Measurements from ENCODE around the gene GLO1. TPM values are rescaled to one million over a fixed set of nuclear protein-coding genes. Genes with fewer than 3 reads are reported as not detected.

The GLO1 gene
- total and polyA plus RNA-seq, 9 of the 15 experiments (the other 6 are each of a cell fraction or from before 2014, with no cell fraction given), result 155 to 331 (median 203) TPM

DNA sequence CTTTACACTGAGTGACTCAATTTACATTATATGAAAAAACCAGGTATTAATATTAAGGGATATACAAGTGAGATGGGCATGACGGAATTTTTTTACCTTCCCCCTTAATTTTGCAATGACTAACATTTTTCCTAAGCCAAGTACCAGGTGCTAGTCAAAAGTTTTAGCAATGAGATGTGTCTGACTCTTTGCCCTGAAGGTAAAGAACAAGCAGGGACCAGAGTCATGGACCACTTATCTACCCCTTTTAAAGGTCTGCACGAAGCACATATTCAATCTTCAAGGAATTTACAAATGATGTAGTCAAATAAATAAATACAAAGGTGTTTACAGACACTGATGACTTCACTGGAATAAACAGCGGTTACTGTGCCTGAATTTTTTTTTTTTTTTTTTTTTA, 1.4 kb downstream of the GLO1 start:
- no peak for FAIRE-seq
- H3K79me2 ChIP-seq (ENCODE audit: control insufficient read depth, insufficient read depth, low read length), result peaks cover 59% of the 10 kb centered on the region
- no peak for ATAC-seq
- H3K27ac ChIP-seq (ENCODE audit: extremely low read depth, low read depth, low read length), result no peak overlapping the region
- peaks cover 17% of the 10 kb centered on the region for H3K9me3 ChIP-seq (replicated peaks; ENCODE audit: control insufficient read depth, insufficient read depth, low read depth, low read length)
- BruUV-seq (replicated peaks), result no TSS peak
- H3K36me3 ChIP-seq (ENCODE audit: control insufficient read depth, insufficient read depth, low read length), result peaks cover 31% of the 10 kb centered on the region
- POLR2A ChIA-PET, result interaction anchor here (2.2 kb wide), 1 partner anchor 9 kb away, joined by 15 read pairs; no protein-coding TSS in a partner anchor
- in situ Hi-C loops (cut with MboI) (no loop called here), intact Hi-C loops (cut with micrococcal nuclease) (no loop called here)
- peaks cover 14 to 16% of the 10 kb centered on the region in 2 experiments for H3K4me1 ChIP-seq (replicated peaks in 1 of 2; ENCODE audit: control insufficient read depth in 2 of 2, insufficient read depth in 2 of 2, low read length in 2 of 2)
- H4K20me1 ChIP-seq (replicated peaks; ENCODE audit: control insufficient read depth, insufficient read depth, low read length), result no peaks in the 10 kb centered on the region
- no peak overlapping the region for H2AFZ ChIP-seq (ENCODE audit: low read depth, low read length)
- DNase-seq (ENCODE audit: extremely low read depth in 1 of 4, low spot score in 3 of 4), result no peak
- peak overlapping the region; percentile 70; the same call in 1 of the 2 replicates for H3K4me3 ChIP-seq
- no peak overlapping the region for H3K9ac ChIP-seq (ENCODE audit: insufficient read depth in 1 of 2, low read depth in 2 of 2, low read length in 2 of 2)
- CTCF ChIA-PET (ENCODE audit: low intra/inter-chr PET ratio), result no interaction called here
- WGBS (ENCODE audit: insufficient coverage, low coverage, missing lambda C conversion rate), result 91% methylated on average over 3 of the region's 3 CpGs
- no peaks in the 10 kb centered on the region; a peak in 1 of 5 replicates for H3K27me3 ChIP-seq (ENCODE audit: control insufficient read depth in 2 of 2, insufficient read depth in 2 of 2, low read length in 2 of 2)
- H3K9me1 ChIP-seq (ENCODE audit: control insufficient read depth, insufficient read depth, low read length), result no peaks in the 10 kb centered on the region
- peak overlapping the region; percentile 89 for H3K4me2 ChIP-seq (ENCODE audit: insufficient read depth, low read length)
- TF ChIP-seq ESRRA (IDR thresholded peaks at IDR 0.05; ENCODE audit: borderline replicate concordance, low read depth), result no peak
- no peak for TF ChIP-seq GMEB1 (CRISPR knock-in tag; IDR thresholded peaks at IDR 0.05)
- TF ChIP-seq SRSF7 (optimal IDR thresholded peaks at IDR 0.05; ENCODE audit: low read depth, low read length), result no peak
- TF ChIP-seq CHCHD3 (CRISPR knock-in tag; IDR thresholded peaks at IDR 0.05), result no peak
- no peak for TF ChIP-seq SIN3A (IDR thresholded peaks at IDR 0.05; ENCODE audit: borderline replicate concordance in 2 of 2, control insufficient read depth in 1 of 2, low read depth in 2 of 2, low read length in 2 of 2)
